Mononuclear cell (primary cell): ENCODE results near the gene STX2. TPM values are rescaled to one million over a fixed set of nuclear protein-coding genes. Genes with fewer than 3 reads are reported as not detected.
"Not testable (repeated sequence)": the region's sequence is repeated elsewhere in the genome, so short reads cannot be mapped to it uniquely, and the experiment has no call there.

Experiments used
- H3K27me3 ChIP-seq: 2 replicates; pipeline ENCODE4 v1.6.0; 2011; ENCODE audit warnings: low read length, control low read depth; ENCODE audit not compliant: insufficient read depth
- H3K4me1 ChIP-seq: 2 replicates; pipeline ENCODE4 v1.5.1; 2011; ENCODE audit warnings: mild to moderate bottlenecking, low read length, control low read depth; ENCODE audit not compliant: insufficient read depth
- H3K4me3 ChIP-seq: 2 replicates; pipeline ENCODE4 v1.5.1; 2011; ENCODE audit warnings: mild to moderate bottlenecking, low read length, moderate library complexity
- H3K9me3 ChIP-seq: 2 replicates; pipeline ENCODE4 v1.5.1; 2011; ENCODE audit warnings: low read depth, mild to moderate bottlenecking, control low read depth, low read length
- total RNA-seq: library from RNA; depleted of rRNA; stranded (reverse); fragments of >200 nt; gene quantifications from one replicate; pipeline ENCODE4 v1.2.3, GENCODE V29; 2012

Gene STX2
- total RNA-seq, 1 donor, result 18.1 TPM

DNA sequence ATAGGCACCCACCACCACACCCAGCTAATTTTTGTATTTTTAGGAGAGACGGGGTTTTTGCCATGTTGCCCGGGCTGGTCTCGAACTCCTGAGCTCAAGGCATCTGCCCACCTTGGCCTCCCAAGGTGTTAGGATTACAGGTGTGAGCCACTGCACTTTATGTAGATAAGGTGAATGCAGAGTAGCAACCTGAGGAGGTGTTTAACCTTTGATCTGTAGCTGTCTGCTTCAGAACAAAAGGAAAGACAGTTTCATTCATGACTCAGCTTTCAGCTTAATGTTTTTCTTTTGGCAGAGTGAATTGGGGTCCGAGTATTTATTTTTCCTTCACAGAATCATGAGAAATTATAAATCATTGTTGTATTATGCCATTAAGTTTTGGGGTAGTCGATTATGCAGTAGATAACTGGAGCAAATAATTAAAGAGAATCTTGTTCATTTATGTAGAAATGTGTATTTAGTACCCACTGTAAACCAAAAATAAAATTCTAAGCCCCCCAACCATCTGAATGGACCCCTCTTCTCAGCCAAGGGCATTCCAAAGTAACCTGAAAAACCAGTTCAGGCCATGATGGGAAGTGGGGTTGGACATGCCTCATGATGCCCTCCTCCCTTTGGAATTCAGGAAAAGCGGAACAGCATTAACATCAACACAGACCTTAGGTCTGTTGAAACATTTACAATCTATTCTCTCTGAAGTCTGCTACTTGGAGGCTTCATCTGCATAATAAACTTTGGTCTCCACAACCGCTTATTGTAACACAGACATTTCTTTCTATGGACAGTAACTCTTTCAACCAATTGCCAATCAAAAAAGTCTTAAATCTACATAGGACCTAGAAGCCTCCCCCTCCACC lies 10.7 kb upstream of the STX2 start:
- Histone ChIP-seq H3K27me3 (no peaks in the 10 kb centered on the region), H3K9me3 (no peaks in the 10 kb centered on the region), H3K4me1 (no peaks in the 10 kb centered on the region), H3K4me3 (no peak overlapping the region)

DNA sequence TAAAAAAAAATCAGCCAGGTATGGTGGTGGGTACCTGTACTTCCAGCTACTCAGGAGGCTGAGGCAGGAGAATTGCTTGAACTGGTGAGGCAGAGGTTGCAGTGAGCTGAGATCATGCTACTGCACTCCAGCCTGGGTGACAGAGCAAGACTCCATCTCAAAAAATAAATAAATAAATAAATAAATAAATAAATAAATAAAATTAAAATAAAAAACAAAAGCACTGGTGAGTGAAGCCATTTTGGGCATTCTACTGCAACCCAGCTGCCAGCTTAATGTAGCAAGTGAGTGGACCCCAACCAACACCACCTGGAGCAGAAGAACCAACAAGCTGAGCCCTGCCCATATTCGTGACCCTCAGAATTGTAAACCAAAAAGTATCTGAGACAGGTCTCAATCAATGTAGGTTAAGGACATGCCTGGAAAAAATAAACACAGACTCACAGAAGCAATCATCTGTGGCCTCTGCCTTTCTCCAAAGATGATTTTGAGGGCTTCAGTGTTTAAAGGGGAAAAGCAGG lies 9.8 kb upstream of the STX2 start:
- H3K27me3 ChIP-seq, H3K4me1 ChIP-seq, H3K4me3 ChIP-seq, H3K9me3 ChIP-seq: not testable (repeated sequence)

DNA sequence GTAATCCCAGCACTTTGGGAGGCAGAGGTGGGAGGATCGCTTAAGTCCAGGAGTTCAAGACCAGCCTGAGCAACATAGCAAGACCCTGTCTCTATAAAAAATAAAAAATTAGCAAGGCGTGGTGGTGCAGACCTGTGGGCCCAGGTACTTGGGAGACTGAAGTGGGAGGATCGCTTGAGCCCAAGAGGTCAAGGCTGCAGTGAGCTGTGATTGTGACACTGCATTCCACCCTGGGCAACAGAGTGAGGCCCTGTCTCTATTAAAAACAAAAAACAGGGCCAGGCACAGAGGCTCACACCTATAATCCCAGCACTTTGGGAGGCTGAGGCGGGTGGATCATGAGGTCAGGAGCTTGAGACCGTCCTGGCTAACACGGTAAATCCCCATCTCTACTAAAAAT lies 9.1 kb upstream of the STX2 start:
- not testable (repeated sequence) for H3K27me3 ChIP-seq, H3K9me3 ChIP-seq, H3K4me3 ChIP-seq

DNA sequence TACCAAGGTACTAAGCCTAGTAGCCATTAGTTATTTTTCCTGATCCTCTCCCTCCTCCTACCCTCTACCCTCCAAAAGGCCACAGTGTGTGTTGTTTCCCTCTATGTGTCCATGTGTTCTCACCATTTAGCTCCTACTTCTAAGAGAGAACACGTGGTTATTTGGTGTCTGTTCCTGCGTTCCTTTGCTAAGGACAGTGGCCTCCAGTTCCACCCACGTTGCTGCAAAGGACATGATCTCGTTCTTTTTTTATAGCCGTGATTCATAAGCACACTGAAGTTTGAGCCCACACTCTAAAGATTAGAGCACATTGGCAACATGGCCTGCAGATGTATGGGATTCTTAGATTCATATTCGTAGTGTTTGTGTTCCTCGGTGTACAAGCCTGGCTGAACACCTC lies 8.1 kb upstream of the STX2 start:
- H3K4me1 ChIP-seq, result no peaks in the 10 kb centered on the region
- no peak overlapping the region for H3K4me3 ChIP-seq
- H3K27me3 ChIP-seq, result no peaks in the 10 kb centered on the region
- no peaks in the 10 kb centered on the region for H3K9me3 ChIP-seq

More for the DNA sequence above, 9.1 kb upstream of the STX2 start:
- not testable (repeated sequence) for H3K4me1 ChIP-seq

DNA sequence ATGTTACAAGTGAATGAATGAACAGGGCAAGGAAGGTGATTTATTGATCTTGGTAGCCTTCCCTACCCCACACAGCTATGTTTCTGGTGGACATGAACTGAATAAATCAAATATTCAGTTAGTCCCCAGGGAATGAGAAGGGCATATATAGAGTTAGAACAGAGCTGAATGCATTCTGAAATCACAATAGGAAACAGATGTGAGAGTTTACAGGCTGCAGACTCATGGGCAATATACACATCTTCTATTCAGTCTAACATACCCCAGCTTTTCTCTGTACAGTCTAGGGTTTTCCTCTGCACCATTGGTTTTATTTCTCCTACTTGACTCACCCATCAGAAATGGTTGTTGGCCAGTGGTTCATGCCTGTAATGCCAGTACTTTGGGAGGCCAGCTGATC lies 7.3 kb upstream of the STX2 start:
- Histone ChIP-seq H3K4me1 (no peaks in the 10 kb centered on the region), H3K4me3 (no peak overlapping the region), H3K9me3 (no peaks in the 10 kb centered on the region), H3K27me3 (no peaks in the 10 kb centered on the region)

DNA sequence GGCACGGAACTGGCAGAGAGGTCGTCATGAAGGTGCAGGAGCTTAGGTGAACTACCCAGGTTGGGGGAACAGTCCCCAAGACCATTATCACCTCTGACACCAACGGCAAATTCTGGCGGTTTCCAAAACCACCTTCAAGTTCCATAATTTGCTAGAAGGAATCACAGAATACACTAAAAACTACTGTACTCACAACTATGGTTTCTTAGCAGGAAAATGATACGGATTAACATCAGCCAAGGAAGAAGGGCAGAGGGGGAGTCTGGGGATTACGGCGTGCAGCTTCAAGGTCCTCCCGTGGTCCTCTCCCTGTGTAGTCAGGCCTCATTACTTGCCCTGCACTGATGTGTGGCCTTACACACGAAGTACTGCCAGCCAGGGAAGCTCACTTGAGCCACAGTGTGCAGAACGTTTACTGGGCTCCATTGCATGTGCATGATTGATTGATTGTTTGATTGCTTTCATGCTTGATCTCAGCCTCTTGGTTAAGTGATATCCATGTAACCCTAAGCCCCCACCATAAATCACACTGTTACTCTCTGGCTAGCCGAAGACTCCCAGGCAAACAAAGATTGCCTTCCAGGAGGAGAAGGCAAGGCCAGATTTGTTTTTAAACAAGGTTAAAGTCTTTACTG lies 837 bp upstream of the STX2 start:
- Histone ChIP-seq H3K4me1 (peaks cover 22% of the 10 kb centered on the region), H3K4me3 (no peak overlapping the region), H3K27me3 (no peaks in the 10 kb centered on the region), H3K9me3 (no peaks in the 10 kb centered on the region)

DNA sequence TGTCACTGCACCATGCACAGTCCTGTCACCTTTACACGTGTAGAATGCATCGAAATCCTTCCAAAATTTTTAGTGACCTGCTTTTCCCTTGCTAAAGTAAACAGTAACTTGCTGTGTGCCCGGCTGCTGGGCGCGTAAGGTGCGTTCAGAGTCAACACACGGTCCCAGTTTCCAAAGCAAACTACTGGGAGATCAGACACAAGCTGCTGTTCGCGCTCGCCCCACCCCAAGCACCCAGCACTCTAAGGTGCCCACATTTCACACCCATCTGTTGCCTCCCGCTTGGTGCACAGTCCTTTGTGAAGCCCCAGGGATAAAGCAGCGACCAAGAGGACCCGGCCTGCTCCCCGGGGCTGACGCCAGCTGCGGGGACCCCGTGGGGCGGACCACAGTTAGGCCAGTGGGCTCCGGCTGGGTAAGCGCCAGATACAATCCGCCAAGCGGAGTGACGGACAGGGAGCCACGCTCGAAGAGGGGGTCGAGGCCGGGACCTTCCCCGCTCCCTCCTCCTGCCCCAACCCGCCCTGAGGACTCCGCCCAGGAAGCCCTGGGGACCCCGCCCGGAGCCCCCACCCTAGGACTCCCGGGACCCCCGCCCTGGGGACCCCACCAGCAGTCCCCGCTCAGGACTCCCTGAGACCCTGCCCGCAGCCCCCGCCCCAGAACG lies 633 bp downstream of the STX2 start:
- Histone ChIP-seq H3K4me1 (peaks cover 28% of the 10 kb centered on the region), H3K4me3 (peak overlapping the region; percentile 39), H3K27me3 (no peaks in the 10 kb centered on the region), H3K9me3 (no peaks in the 10 kb centered on the region)

DNA sequence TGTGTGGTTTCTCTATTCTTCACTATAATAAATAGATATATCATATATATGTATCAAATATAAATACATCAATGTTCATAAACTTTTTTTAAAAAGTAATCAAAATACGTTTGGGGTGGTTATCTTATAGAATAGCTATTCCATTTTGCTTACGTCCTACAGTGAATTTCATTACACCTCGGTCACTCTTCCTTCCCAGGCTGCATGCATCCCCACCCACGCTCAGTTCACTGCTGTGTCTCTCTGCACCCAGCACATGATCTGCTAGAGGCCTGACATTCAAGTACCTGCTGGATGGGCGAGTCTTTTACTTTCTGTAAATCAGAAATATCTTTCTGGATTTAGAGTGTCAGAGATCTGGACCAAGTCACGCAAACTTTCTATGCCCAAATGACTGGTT lies 3.6 kb downstream of the STX2 start:
- H3K27me3 ChIP-seq, result no peaks in the 10 kb centered on the region

DNA sequence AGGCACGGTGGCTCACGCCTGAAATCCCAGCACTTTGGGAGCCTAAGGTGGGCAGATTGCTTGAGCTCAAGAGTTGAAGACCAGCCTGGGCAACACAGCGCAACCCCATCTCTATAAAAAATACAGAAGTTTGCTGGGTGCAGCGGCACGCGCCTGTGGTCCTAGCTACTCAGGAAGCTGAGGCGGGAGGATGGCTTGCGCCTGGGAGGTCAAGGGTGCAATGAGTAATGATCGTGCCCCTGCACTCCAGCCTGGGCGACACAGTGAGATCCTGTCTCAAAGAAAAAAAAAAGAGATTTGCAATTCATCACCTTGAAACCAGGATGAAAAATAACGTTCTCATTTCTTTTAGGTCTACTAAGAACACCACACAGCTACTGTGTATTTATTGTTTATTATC lies 4.0 kb downstream of the STX2 start:
- Histone ChIP-seq H3K4me3 (no peak overlapping the region), H3K9me3 (no peaks in the 10 kb centered on the region), H3K27me3 (no peaks in the 10 kb centered on the region), H3K4me1 (peaks cover 41% of the 10 kb centered on the region)

More for the DNA sequence above, 3.6 kb downstream of the STX2 start:
- no peaks in the 10 kb centered on the region for H3K9me3 ChIP-seq
- peaks cover 41% of the 10 kb centered on the region for H3K4me1 ChIP-seq
- H3K4me3 ChIP-seq, result no peak overlapping the region

DNA sequence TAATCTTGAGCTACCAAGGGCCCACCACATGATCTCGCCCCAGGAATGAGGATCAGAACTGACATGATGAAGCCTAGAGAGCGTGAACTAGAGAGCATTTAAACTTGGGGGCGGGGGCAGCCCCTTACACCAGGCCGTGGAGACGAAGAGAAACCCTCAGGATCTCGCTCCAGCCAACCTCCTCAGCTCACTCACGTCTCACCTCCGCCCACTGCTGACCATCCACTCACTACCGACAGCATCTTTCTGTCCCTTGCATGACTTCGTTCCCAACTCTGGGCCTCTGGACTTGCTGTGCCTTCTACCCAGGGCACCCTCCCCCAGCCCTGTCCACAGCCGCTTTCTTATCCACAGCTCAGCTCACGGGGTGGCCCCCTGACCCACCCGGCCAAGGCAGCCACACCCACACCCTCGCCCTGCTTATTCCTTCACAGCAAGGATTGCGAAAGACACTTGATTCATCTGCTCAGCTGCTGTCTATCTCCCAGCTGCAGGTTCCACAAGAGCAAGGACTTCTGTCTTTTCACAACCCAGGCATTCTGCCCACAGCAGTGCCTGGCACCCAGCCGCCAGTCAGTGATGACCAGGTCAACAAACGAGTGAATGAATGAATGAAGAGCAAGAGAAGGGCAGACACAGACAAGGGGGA lies 6.4 kb downstream of the STX2 start:
- H3K4me3 ChIP-seq, result no peak overlapping the region
- no peaks in the 10 kb centered on the region for H3K9me3 ChIP-seq
- H3K27me3 ChIP-seq, result no peaks in the 10 kb centered on the region
- peaks cover 26% of the 10 kb centered on the region for H3K4me1 ChIP-seq

DNA sequence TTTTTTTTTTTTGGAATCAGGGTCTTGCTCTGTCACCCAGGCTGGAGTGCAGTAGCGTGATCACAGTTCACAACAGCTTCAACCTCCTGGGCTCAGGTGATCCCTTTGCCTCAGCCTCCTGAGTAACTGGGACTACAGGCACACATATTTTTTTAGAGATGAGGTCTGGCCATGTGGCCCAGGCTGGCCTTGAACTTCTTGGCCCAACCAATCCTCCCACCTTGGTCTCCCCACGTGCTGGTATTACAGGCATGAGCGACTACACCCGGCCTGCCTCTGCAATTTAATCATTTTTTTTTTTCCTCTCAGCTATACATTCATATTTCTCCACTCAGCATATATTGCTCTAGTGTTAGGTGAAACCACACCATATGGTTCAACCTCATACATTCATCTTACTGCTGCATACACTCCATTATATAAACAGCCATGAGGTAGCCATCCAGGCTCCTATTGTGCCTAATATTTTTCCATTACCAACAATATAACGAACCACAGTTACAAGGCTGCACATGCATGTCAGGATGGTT lies 7.1 kb downstream of the STX2 start:
- Histone ChIP-seq H3K4me3 (no peak overlapping the region), H3K4me1 (peaks cover 28% of the 10 kb centered on the region), H3K9me3 (no peaks in the 10 kb centered on the region), H3K27me3 (no peaks in the 10 kb centered on the region)

DNA sequence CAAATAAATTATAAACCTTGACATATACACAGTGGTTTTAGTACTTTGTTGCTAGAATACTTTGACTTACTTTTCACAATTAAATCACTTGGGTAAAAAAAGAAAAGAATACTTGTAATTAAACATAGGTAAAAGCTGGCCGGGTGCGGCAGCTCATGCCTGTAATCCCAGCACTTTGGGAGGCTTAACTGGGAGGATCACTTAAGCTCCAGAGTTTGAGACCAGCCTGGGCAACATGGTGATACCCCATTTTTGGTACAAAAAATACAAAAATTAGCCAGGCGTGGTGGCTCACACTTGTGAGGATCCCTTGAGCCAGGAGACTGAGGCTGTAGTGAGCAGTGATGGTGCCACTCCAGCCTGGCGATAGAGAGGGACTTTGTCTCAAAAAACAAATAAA lies 7.8 kb downstream of the STX2 start:
- no peaks in the 10 kb centered on the region for H3K9me3 ChIP-seq
- no peaks in the 10 kb centered on the region for H3K27me3 ChIP-seq
- H3K4me3 ChIP-seq, result no peak overlapping the region
- H3K4me1 ChIP-seq, result peaks cover 28% of the 10 kb centered on the region

DNA sequence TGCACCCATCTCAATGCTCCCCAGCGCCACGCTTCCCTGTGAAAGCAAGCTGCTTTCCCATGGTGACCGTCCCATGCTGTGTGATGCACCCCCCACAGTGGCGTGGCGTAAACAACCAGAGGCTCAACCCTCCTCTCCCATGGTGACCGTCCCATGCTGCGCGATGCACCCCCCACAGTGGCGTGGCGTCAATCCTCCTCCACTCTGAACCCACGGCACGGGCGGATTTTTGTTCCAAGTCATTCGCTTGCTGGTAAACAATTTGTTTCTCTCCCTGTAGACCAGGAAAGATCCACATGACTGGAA lies 8.9 kb downstream of the STX2 start:
- H3K9me3 ChIP-seq, result no peaks in the 10 kb centered on the region
- H3K27me3 ChIP-seq, result no peaks in the 10 kb centered on the region
- H3K4me3 ChIP-seq, result no peak overlapping the region
- H3K4me1 ChIP-seq, result peaks cover 26% of the 10 kb centered on the region

DNA sequence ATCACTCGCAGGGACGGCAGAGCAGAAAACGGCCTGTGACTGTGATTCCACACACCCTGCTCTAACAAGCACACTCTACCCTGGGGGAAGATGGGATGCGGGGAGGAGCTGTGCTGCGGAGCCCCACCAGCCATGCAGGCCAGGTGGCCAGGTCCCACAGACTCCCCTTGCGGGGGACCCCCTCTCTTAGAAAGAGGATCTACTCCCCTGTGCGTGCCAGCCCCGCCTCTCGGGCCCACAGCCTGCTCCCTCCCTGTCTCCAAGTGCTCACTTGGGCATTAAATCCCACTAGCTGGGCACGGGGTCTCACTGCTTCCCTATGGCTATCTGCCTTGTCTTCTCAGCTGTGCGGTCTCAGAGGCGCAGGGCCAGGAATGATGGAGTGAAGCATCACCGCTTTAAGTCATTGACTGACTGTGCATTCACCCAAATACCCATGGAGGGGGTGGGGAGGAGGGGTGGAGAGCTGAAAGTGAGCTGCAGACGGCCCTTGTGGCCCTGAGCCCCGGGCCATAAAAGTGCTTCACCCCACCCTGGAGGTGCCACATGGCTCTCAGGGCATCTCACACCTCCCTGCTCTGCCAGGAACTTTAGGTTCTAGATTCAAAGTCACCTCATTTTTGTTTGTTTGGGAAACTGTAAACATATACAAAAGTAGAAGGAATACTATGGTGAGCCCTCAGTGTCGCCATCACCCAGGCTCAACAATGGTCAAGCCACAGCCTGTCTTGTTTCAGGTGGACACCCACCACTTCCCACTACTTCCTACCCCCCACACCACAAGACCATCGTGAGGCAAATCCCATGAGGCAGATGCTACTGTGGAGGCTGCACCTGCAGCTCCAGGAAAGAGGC lies 9.4 kb downstream of the STX2 start:
- no peak overlapping the region for H3K4me3 ChIP-seq
- H3K27me3 ChIP-seq, result no peaks in the 10 kb centered on the region
- no peaks in the 10 kb centered on the region for H3K9me3 ChIP-seq
- H3K4me1 ChIP-seq, result peaks cover 20% of the 10 kb centered on the region
